HEK293 (cell line): Measurements from ENCODE around the gene BMAL2.

Source experiments
- CTCF ChIA-PET: fragments of 350-600 bp; formaldehyde crosslinking; extraction: SDS; loops from one replicate; lab custom pipeline; 2021; ENCODE audit warnings: antibody characterized with exemption; lab: Yijun Ruan, JAX
- POLR2A ChIA-PET: fragments of 300-600 bp; formaldehyde crosslinking; extraction: SDS; loops from one replicate; lab custom pipeline; 2020; ENCODE audit warnings: antibody characterized with exemption, inconsistent platforms; lab: Yijun Ruan, JAX
- H3K27ac ChIP-seq: fragments of 200-500 bp; sonication (Bioruptor generic); 2 replicates; pipeline ENCODE4 v1.5.1; 2014; ENCODE audit warnings: low read depth, low read length, control low read depth, inconsistent platforms; ENCODE audit errors: extremely low read depth
- H3K36me3 ChIP-seq, 2 experiments: fragments of 200-500 bp in 1 of 2; sonication (Bioruptor generic) in 1 of 2; 1 replicate in 1 of 2; 2 replicates in 1 of 2; pipeline ENCODE4 v1.5.1; 2014 to 2017; ENCODE audit warnings: inconsistent platforms in 2 of 2, low read length in 2 of 2; ENCODE audit not compliant: control insufficient read depth in 2 of 2, insufficient read depth in 1 of 2
- H3K4me1 ChIP-seq: fragments of 200-500 bp; sonication (Bioruptor generic); 2 replicates; pipeline ENCODE4 v1.5.1; 2014; ENCODE audit warnings: mild to moderate bottlenecking, low read length, inconsistent platforms; ENCODE audit not compliant: control insufficient read depth, insufficient read depth
- H3K4me3 ChIP-seq: 2 replicates; pipeline ENCODE4 v1.5.1; 2011; ENCODE audit warnings: low read depth, mild to moderate bottlenecking, control low read depth, low read length, moderate library complexity
- H3K9me3 ChIP-seq: fragments of 200-500 bp; sonication (Bioruptor generic); 2 replicates; pipeline ENCODE4 v1.5.1; 2014; ENCODE audit warnings: low read depth, low read length, inconsistent platforms; ENCODE audit not compliant: control insufficient read depth, insufficient read depth
- ATF2 ChIP-seq: fragments of 450-650 bp; formaldehyde crosslinking; IDR thresholded peaks from 2 replicates; pipeline ENCODE4 v1.5.1; 2016; ENCODE audit warnings: missing biosample characterization, missing genetic modification characterization, low read depth
- KLF7 ChIP-seq: fragments of 450-650 bp; formaldehyde crosslinking; IDR thresholded peaks from 2 replicates; pipeline ENCODE4 v1.5.1; 2016; ENCODE audit warnings: missing biosample characterization, missing genetic modification characterization, borderline replicate concordance
- PRDM6 ChIP-seq: fragments of 450-650 bp; formaldehyde crosslinking; IDR thresholded peaks from 2 replicates; pipeline ENCODE4 v1.5.1; 2017; ENCODE audit warnings: missing biosample characterization, missing genetic modification characterization
- REST ChIP-seq: fragments of 450-650 bp; formaldehyde crosslinking; IDR thresholded peaks from 2 replicates; pipeline ENCODE4 v1.5.1; 2016; ENCODE audit warnings: missing biosample characterization, missing genetic modification characterization
- TSHZ1 ChIP-seq: fragments of 450-650 bp; formaldehyde crosslinking; IDR thresholded peaks from 2 replicates; pipeline ENCODE4 v1.5.1; 2016; ENCODE audit warnings: missing biosample characterization, missing genetic modification characterization, borderline replicate concordance
- YY1 ChIP-seq: fragments of 450-650 bp; formaldehyde crosslinking; IDR thresholded peaks from 2 replicates; pipeline ENCODE4 v1.5.1; 2018; ENCODE audit warnings: missing biosample characterization, missing genetic modification characterization
- YY2 ChIP-seq: fragments of 450-650 bp; formaldehyde crosslinking; IDR thresholded peaks from 2 replicates; pipeline ENCODE4 v1.5.1; 2016; ENCODE audit warnings: missing biosample characterization, missing genetic modification characterization
- ZBTB17 ChIP-seq: fragments of 450-650 bp; formaldehyde crosslinking; IDR thresholded peaks from 2 replicates; pipeline ENCODE4 v1.5.1; 2016; ENCODE audit warnings: missing biosample characterization, missing genetic modification characterization
- ZBTB20 ChIP-seq: fragments of 450-650 bp; formaldehyde crosslinking; IDR thresholded peaks from 2 replicates; pipeline ENCODE4 v1.5.1; 2016; ENCODE audit warnings: missing biosample characterization, missing genetic modification characterization
- ZNF155 ChIP-seq: fragments of 450-650 bp; formaldehyde crosslinking; IDR thresholded peaks from 2 replicates; pipeline ENCODE4 v1.5.1; 2016; ENCODE audit warnings: missing biosample characterization, missing genetic modification characterization
- ZNF157 ChIP-seq: fragments of 450-650 bp; formaldehyde crosslinking; IDR thresholded peaks from 2 replicates; pipeline ENCODE4 v1.5.1; 2016; ENCODE audit warnings: missing biosample characterization, missing genetic modification characterization
- ZNF274 ChIP-seq, 2 experiments: fragments of 200-500 bp in 1 of 2; fragments of 450-650 bp in 1 of 2; sonication (Bioruptor generic) in 1 of 2; formaldehyde crosslinking in 1 of 2; IDR thresholded peaks; 2 replicates each; pipeline versions ENCODE4 v1.5.1 to v1.6.1; 2014 to 2016; ENCODE audit warnings: borderline replicate concordance in 1 of 2, inconsistent platforms in 1 of 2, low read length in 1 of 2, missing biosample characterization in 1 of 2, missing genetic modification characterization in 1 of 2
- ZNF513 ChIP-seq: fragments of 450-650 bp; IDR thresholded peaks from 2 replicates; pipeline ENCODE4 v1.5.1; 2018; ENCODE audit warnings: missing biosample characterization, missing genetic modification characterization
- ZNF660 ChIP-seq: fragments of 450-650 bp; IDR thresholded peaks from 2 replicates; pipeline ENCODE4 v1.5.1; 2018; ENCODE audit warnings: missing biosample characterization, mild to moderate bottlenecking, missing genetic modification characterization

The BMAL2 gene

GRCh38 chr12:27366621-27367020 is 34.0 kb downstream of the BMAL2 start:
- ChIA-PET POLR2A (no interaction called here), CTCF (interaction anchor here (1.2 to 1.7 kb wide), 2 partner anchors 15 to 18 kb away, joined by 3 to 8 read pairs; no protein-coding TSS in a partner anchor)
- Histone ChIP-seq H3K36me3 (peaks cover 4 to 10% of the 10 kb centered on the region in 2 experiments; a peak in 2 of 3 replicates), H3K27ac (no peak overlapping the region), H3K4me1 (no peaks in the 10 kb centered on the region), H3K9me3 (no peaks in the 10 kb centered on the region), H3K4me3 (no peak overlapping the region)
- TF ChIP-seq YY1 (tag by site-specific recombination), result no peak
- peak; percentile 60 for TF ChIP-seq PRDM6

- no peaks in the 10 kb centered on the region for H3K4me1 ChIP-seq
- POLR2A ChIA-PET, result no interaction called here
- TF ChIP-seq ZNF157 (tag by site-specific recombination) (no peak), REST (tag by site-specific recombination) (0 out of 2 replicates have a peak, but pooled peaks have one; percentile 36), ZNF274 (IDR thresholded peaks at IDR 0.05; ENCODE audit: low read length) (no peak), ZNF274 (tag by site-specific recombination; IDR thresholded peaks at IDR 0.05; ENCODE audit: borderline replicate concordance) (no peak)
- TF ChIP-seq, all 188 proteins: peak for 1
- Histone ChIP-seq H3K36me3 (peaks cover 4 to 10% of the 10 kb centered on the region in 2 experiments; a peak in 2 of 3 replicates), H3K4me3 (no peak overlapping the region), H3K9me3 (no peaks in the 10 kb centered on the region), H3K27ac (no peak overlapping the region)
- CTCF ChIA-PET, result interaction anchor here (1.1 to 1.7 kb wide), 3 partner anchors 9 to 17 kb away, joined by 3 to 8 read pairs (median 3); no protein-coding TSS in a partner anchor
These were observed 34.4 kb downstream of the BMAL2 start for GRCh38 chr12:27367078-27367477.

GRCh38 chr12:27382171-27382795 is 49.6 kb downstream of the BMAL2 start:
- Histone ChIP-seq H3K4me1 (no peaks in the 10 kb centered on the region), H3K27ac (no peak overlapping the region), H3K36me3 (peaks cover 12 to 15% of the 10 kb centered on the region in 2 experiments; a peak in 2 of 3 replicates), H3K4me3 (no peak overlapping the region), H3K9me3 (no peaks in the 10 kb centered on the region)
- ChIA-PET CTCF (interaction anchor here (0.7 to 1.4 kb wide), 7 partner anchors 11 to 98 kb away, joined by 3 to 4 read pairs (median 3); no protein-coding TSS in a partner anchor), POLR2A (no interaction called here)
- TF ChIP-seq KLF7 (tag by site-specific recombination) (no peak), ATF2 (tag by site-specific recombination) (no peak), ZNF513 (tag by site-specific recombination) (no peak), ZBTB20 (no peak), ZNF155 (tag by site-specific recombination) (no peak), TSHZ1 (tag by site-specific recombination) (no peak), ZNF660 (no peak), PRDM6 (peak; percentile 69), ZBTB17 (peak; percentile 50), YY2 (tag by site-specific recombination) (no peak)
